Activated naive CD4-positive, alpha-beta T cell treated with anti-CD3 and anti-CD28 coated beads, Interleukin-2, amount 50 U/mL, for 72 hours (primary cell): ENCODE measurements around the gene LZTS3. TPM values are rescaled to one million over a fixed set of nuclear protein-coding genes. Genes with fewer than 3 reads are reported as not detected.
A peak's percentile ranks its signal among the peaks of the same experiment; 100 is the strongest.
"Not testable (repeated sequence)": the region's sequence is repeated elsewhere in the genome, so short reads cannot be mapped to it uniquely, and the experiment has no call there.

Source experiments
- ATAC-seq, 2 donors: fragments of 150-1000 bp; cut with Tn5 transposase; 2 replicates each; pipeline ENCODE4 v1.10.0; 2021; ENCODE audit warnings: mild to moderate bottlenecking in 2 of 2, moderate library complexity in 2 of 2
- DNase-seq, 2 donors: peaks; one replicate each; pipeline ENCODE4 v3.0.0; 2021 to 2022; ENCODE audit warnings: low spot score in 2 of 2
- H3K27ac Mint-ChIP-seq, 2 donors: one replicate each; pipeline ENCODE4 v1.8.0; 2022; ENCODE audit warnings: mild to moderate bottlenecking in 2 of 2, mixed read lengths in 2 of 2
- H3K36me3 Mint-ChIP-seq, 2 donors: one replicate each; pipeline ENCODE4 v1.8.0; 2022; ENCODE audit warnings: mixed read lengths in 2 of 2
- H3K9me3 Mint-ChIP-seq, 2 donors: one replicate each; pipeline ENCODE4 v1.8.0; 2022; ENCODE audit warnings: mixed read lengths in 2 of 2
- total RNA-seq, 2 donors: library from RNA; stranded (reverse); gene quantifications; one replicate each; pipeline ENCODE4 v1.2.3, GENCODE V29; 2022

The LZTS3 gene
- total RNA-seq, 2 donors from 2014 or later: 2.0 to 4.2 TPM

GRCh38 chr20:3163099-3164042, 10.0 kb downstream of the LZTS3 start:
- no peak for DNase-seq
- no peak for ATAC-seq
- Mint-ChIP-seq H3K36me3 (peaks cover 11 to 15% of the 10 kb centered on the region in 2 donors), H3K9me3 (no peaks in the 10 kb centered on the region), H3K27ac (peak overlapping the region in 1 of 2 donors; percentile 7)

GRCh38 chr20:3162080-3162611, 11.2 kb downstream of the LZTS3 start:
- Mint-ChIP-seq H3K9me3 (no peaks in the 10 kb centered on the region), H3K36me3 (peaks cover 11 to 16% of the 10 kb centered on the region in 2 donors), H3K27ac (peak overlapping the region in 1 of 2 donors; percentile 36)
- DNase-seq (no peak), ATAC-seq (no peak)

- H3K36me3 Mint-ChIP-seq: peaks cover 18 to 22% of the 10 kb centered on the region in 2 donors
- no peak for ATAC-seq
- no peak for DNase-seq
- H3K9me3 Mint-ChIP-seq: no peaks in the 10 kb centered on the region
- peak overlapping the region in 1 of 2 donors; percentile 36 for H3K27ac Mint-ChIP-seq
These were observed 11.9 kb downstream of the LZTS3 start for GRCh38 chr20:3161316-3162079.

GRCh38 chr20:3160418-3160817, 12.9 kb downstream of the LZTS3 start:
- no peak for DNase-seq
- Mint-ChIP-seq H3K36me3 (peaks cover 19 to 24% of the 10 kb centered on the region in 2 donors), H3K27ac (peak overlapping the region in 1 of 2 donors; percentile 98), H3K9me3 (no peaks in the 10 kb centered on the region)
- no peak for ATAC-seq

- Mint-ChIP-seq H3K9me3 (no peaks in the 10 kb centered on the region), H3K27ac (peak overlapping the region; percentile 98), H3K36me3 (peaks cover 21 to 26% of the 10 kb centered on the region in 2 donors)
- peak in 1 of 2 donors; percentile 12 for ATAC-seq
- no peak for DNase-seq
These were observed 14.3 kb downstream of the LZTS3 start for GRCh38 chr20:3158968-3159431.

- Mint-ChIP-seq H3K27ac (peak overlapping the region; percentile 91 to 98), H3K9me3 (no peaks in the 10 kb centered on the region), H3K36me3 (peaks cover 26 to 30% of the 10 kb centered on the region in 2 donors)
- DNase-seq (no peak), ATAC-seq (peak in 1 of 2 donors; percentile 29)
These were observed 15.5 kb downstream of the LZTS3 start for GRCh38 chr20:3157817-3158216.

GRCh38 chr20:3156811-3157619, 16.3 kb downstream of the LZTS3 start:
- no peak for DNase-seq
- ATAC-seq: peak; percentile 71 to 91
- Mint-ChIP-seq H3K36me3 (peaks cover 26 to 30% of the 10 kb centered on the region in 2 donors), H3K9me3 (no peaks in the 10 kb centered on the region), H3K27ac (peak overlapping the region; percentile 92 to 98)

- H3K27ac Mint-ChIP-seq: peak overlapping the region; percentile 61 to 72
- peaks cover 23 to 31% of the 10 kb centered on the region in 2 donors for H3K36me3 Mint-ChIP-seq
- DNase-seq, H3K9me3 Mint-ChIP-seq: not testable (repeated sequence)
- peak in 1 of 2 donors; percentile 34 for ATAC-seq
These were observed 21.2 kb downstream of the LZTS3 start for GRCh38 chr20:3152057-3152644.

- ATAC-seq (no peak), DNase-seq (no peak)
- Mint-ChIP-seq H3K27ac (no peak overlapping the region), H3K36me3 (peaks cover 21 to 25% of the 10 kb centered on the region in 2 donors), H3K9me3 (no peaks in the 10 kb centered on the region)
These were observed 22.4 kb downstream of the LZTS3 start for GRCh38 chr20:3150908-3151307.

- no peaks in the 10 kb centered on the region for H3K9me3 Mint-ChIP-seq
- ATAC-seq: no peak
- peaks cover 15 to 30% of the 10 kb centered on the region in 2 donors for H3K36me3 Mint-ChIP-seq
- H3K27ac Mint-ChIP-seq: peak overlapping the region in 1 of 2 donors; percentile 82
- no peak for DNase-seq
These were observed 26.5 kb downstream of the LZTS3 start for GRCh38 chr20:3146732-3147341.

- Mint-ChIP-seq H3K27ac (no peak overlapping the region), H3K9me3 (no peaks in the 10 kb centered on the region), H3K36me3 (peaks cover 5 to 12% of the 10 kb centered on the region in 2 donors)
These were observed 31.6 kb downstream of the LZTS3 start for GRCh38 chr20:3141757-3142156.

GRCh38 chr20:3137492-3137891, 35.9 kb downstream of the LZTS3 start:
- ATAC-seq: no peak
- H3K36me3 Mint-ChIP-seq: no peaks in the 10 kb centered on the region
- no peaks in the 10 kb centered on the region for H3K9me3 Mint-ChIP-seq
- H3K27ac Mint-ChIP-seq: no peak overlapping the region
- DNase-seq: no peak

More at GRCh38 chr20:3141757-3142156, 31.6 kb downstream of the LZTS3 start:
- ATAC-seq (no peak), DNase-seq (no peak)

GRCh38 chr20:3135507-3136070, 37.8 kb downstream of the LZTS3 start:
- H3K27ac Mint-ChIP-seq: peak overlapping the region in 1 of 2 donors; percentile 53
- H3K36me3 Mint-ChIP-seq: no peaks in the 10 kb centered on the region
- DNase-seq: no peak
- peak; percentile 77 to 81 for ATAC-seq
- H3K9me3 Mint-ChIP-seq: no peaks in the 10 kb centered on the region

- DNase-seq (no peak), ATAC-seq (no peak)
- Mint-ChIP-seq H3K9me3 (no peaks in the 10 kb centered on the region), H3K27ac (no peak overlapping the region), H3K36me3 (no peaks in the 10 kb centered on the region)
These were observed 39.2 kb downstream of the LZTS3 start for GRCh38 chr20:3134151-3134550.

- ATAC-seq: no peak
- Mint-ChIP-seq H3K9me3 (no peaks in the 10 kb centered on the region), H3K36me3 (no peaks in the 10 kb centered on the region), H3K27ac (no peak overlapping the region)
- DNase-seq: no peak
These were observed 40.2 kb downstream of the LZTS3 start for GRCh38 chr20:3133155-3133554.
